Dedifferentiated amniotic fluid mesenchymal stem cell (primary cell): Measurements from ENCODE around the gene EGFR.

Source experiments
- DNase-seq: peaks from one replicate; pipeline ENCODE4 v3.0.0-alpha.2; 2016; ENCODE audit errors: extremely low spot score

EGFR gene

GRCh38 chr7:55212176-55212575 lies 193.4 kb downstream of the EGFR start:
- no peak for DNase-seq

DNA sequence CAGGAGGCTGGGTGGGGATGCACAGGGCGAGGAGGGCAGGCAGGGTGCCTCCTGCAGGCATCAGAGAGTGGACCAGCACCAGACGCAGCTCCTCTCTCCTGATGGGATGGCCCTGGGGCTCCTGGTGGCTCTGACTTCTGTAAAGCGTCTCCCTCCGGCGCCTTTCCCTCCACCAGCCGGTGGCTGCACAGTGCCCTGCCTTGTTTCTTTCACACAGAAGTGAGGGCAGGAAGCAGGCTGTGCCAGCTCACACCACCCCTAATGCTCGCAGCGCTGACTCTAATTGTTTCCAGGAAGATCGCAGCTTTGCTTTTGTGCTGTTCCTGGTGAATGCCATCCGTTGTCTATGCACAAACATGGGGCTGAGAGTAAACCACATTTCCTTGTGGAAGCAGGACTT lies 194.0 kb downstream of the EGFR start:
- no peak for DNase-seq

DNA sequence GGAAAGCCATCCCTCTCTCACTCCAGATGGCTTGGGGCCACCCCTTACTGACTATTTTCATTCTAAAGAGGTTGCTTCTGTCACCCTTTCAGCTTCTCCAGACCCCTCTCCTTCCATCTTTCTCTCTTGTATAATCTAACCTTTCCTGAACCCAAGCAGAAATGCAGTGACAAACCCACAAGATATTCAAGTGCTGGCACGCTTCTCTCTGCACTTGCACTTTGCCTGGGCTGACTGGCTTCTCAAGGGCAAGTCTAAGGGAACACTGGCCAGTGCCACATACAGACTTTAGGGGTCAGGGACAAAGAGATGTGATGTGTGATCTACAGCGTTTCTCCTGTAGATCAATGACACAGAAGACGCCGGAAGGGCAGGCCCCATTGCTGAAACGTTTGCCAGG lies 195.9 kb downstream of the EGFR start:
- DNase-seq: no peak

DNA sequence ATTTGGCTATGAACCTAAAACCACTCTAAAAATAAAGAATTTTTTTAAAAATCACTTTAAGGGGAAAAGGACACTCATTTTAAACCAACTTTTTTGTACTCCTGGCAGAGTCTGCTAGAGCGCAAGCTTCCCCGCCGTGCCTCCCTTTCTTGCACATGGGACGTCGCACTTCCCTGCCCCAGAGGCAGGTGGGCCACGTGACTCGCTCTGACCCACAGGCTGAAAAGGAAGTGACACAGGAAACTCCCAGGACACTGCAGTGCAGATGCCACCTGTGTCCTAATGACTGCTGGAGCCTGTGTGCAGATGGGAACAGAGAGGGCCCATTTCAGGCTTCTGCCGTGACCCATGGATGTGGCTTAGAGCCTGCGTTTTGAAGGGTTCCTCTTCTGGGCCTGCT lies 204.2 kb downstream of the EGFR start:
- DNase-seq: no peak

DNA sequence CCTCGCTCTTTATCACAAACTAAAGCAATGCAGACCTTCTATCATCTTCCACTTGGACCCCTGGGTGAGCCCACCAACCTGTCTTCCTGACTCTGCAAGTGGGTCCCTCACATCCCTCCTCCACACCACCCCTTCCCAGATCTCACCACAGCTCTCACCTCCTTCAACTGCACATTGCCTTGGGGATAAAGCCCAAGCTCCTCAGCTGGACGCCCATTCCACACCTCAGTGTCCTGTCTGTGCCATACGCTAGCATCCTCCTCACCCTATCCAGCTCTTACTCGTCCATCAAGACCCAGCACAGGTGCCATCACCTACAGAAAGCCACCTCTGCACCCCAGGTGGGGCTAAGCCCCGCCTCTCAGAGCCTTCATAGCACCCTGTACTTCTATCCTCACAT lies 205.3 kb downstream of the EGFR start:
- no peak for DNase-seq

DNA sequence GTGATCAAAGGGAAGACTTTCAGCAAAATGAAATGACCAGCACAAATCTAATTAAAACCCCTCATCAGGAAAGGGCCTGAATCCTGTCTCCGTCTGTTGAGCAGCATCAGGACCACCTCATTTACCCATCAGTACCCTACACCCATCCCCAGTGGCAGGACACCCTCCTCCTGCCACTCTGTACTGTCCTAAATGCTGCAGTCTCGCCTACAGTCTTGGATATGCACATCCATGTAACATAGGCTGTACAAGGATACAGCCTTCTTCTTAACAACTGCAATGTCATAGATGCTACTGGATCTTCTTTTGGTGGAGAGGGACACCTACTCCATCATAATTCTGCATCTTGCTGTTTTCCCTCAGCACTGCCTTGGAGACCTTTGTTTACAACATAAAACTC lies 206.0 kb downstream of the EGFR start:
- DNase-seq: no peak

- DNase-seq: no peak
Measured at GRCh38 chr7:55230014-55230413, 211.2 kb downstream of the EGFR start.

GRCh38 chr7:55231736-55232280 lies 213.0 kb downstream of the EGFR start:
- no peak for DNase-seq

GRCh38 chr7:55233001-55233400 lies 214.2 kb downstream of the EGFR start:
- no peak for DNase-seq

- no peak for DNase-seq
Measured at GRCh38 chr7:55234408-55234807, 215.6 kb downstream of the EGFR start.

DNA sequence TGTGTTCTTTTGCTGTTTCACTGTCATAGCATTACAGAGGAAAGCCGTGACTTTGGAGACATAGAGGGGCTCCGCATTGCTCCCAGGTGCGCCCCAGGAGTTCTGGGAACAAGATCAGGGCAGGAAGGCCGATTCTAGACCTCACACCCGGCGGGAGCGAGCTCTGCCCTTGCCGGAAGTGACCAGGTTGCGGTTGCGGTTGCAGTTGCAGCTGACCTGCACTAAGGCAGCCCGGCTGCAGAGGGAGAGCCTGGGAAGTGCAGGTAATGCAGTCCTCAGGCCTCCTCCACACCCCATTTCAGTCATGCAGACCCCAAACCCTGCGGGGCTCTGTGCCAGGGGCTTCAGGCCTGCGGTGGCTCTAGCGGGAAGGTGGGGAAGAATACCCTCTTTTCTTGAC lies 216.3 kb downstream of the EGFR start:
- DNase-seq: no peak

DNA sequence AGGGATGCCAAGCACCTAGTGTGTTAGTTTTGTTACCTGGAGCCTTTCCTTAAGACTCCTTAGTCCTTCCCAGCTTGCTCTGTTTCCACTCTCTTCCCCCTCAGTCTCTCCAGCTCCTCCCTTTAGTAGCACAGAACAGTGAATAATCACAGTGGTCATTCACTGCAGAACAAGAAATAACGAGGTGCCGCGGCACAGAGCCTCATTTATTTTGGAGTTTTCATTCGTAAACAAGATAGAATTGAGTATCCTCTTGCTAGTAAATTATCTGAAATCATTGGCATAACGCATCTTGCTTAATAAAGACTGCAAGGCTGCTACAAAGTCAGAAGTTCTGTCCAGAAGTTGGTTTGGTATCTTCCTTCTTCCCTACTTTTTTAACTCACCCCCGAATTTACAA lies 217.0 kb downstream of the EGFR start:
- DNase-seq: no peak

- no peak for DNase-seq
Measured at GRCh38 chr7:55236476-55236875, 217.7 kb downstream of the EGFR start.

- no peak for DNase-seq
Measured at GRCh38 chr7:55237156-55237893, 218.5 kb downstream of the EGFR start.

DNA sequence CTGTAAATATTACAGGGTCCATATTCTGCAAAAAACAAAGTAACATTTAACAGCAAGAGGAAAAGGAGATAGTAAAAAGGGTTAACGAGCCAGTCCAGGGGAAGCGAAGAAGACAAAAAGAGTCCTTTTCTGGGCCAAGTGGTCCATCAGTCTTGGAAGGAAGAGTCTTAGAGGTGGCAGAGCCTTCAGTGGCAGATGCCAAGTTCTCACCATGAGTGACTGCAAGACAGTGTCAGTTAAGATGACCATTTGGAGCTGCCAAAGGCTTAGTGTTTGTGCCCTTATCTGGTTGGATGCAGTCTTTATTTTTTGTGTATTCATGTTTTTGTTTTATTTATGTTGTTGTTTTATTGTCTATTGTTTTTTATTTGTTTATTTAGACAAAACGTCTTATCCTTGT lies 220.6 kb downstream of the EGFR start:
- DNase-seq: no peak

DNA sequence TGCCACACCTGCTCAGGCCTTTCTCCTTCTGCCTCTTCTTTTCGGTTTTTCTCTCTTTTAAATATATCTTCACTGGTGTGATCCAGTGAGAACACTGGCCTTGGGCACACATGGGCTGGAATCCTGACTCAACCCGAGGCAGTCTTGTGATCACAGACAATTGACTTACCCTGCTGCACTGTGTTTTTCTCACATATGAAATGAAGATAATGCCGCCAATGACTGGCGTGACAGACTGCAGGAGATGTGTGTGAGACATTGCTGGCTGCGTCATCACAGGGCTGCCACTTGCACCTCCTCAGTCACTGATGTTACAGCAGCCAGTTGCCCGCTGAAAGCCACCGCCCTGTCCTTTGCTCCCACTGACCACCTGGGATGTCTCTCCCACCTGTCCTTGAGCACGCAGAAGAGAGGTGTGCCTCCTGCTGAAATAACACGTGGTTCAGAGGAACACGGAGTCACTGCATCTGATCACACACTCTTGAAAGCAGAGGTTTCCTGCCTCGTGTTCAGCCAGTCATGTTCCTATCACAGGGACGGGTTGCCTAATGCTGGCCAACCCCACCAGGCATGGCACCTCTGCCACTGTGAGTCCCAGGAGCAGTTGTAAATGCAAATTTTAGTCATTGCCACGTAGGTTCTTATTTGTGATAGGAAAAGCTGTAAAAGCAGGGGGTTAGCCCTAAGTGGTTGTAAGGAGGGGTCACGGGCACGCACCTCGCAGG lies 221.8 kb downstream of the EGFR start:
- no peak for DNase-seq

GRCh38 chr7:55241958-55242357 lies 223.1 kb downstream of the EGFR start:
- DNase-seq: no peak

- DNase-seq: no peak
Measured at GRCh38 chr7:55242613-55243012, 223.8 kb downstream of the EGFR start.

DNA sequence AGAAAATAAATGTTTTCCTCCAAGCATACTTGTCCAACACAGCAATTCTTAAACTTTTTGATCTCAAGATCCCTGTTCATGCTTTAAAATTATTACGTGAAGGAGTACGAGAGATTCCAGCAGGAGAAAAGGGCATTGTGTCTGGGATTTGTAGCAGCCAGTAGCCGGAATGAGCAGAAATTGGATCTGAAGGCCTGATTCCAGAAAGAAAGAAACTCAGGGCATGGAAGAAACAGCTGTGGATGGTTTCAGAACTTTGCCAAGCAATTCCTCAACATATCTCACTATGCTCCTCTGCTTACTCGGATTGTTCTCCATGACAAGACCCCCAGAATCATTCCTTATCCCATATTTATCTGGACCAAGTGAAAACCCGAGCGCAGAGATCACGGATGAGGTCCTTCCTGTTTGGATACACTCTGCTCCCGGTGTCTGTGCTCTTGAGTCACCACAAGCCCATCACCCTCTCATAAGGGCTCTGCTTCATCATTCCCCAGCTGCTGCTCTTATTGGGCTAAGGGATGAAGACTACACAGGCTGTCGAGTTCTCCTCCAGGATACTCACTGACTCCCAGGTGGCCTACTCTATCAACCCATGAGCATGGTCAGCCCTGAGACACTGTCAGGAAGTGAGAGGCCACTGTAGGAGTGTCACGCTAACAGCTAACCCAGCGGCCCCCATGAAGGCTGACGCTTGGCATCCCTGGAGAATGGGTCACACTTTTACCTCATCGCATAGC lies 225.4 kb downstream of the EGFR start:
- DNase-seq: no peak

- peak; percentile 62 for DNase-seq
Measured at GRCh38 chr7:55245271-55245723, 226.5 kb downstream of the EGFR start.

- DNase-seq: no peak
Measured at GRCh38 chr7:55246171-55246570, 227.4 kb downstream of the EGFR start.

DNA sequence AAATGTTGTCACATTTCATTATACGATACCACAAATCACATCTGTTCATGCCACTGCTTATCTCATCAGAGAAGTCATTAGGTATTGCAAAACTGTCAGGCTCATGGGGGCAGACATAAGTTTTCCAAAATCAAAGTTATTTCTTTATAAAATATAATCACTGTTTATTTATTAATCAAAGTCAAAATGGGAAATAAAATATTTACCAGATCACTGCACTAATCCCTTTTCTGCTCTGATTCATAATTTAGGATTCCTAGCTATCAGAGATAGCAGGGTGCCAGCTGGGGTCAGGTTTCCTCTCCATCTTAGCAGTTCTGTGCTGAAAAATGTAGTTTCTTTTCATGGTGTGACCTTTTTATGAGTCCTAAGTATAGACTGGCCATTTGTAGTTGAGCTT lies 228.6 kb downstream of the EGFR start:
- DNase-seq: peak; percentile 25
